Measurements from ENCODE around the gene HOXA7.

HOXA7 gene

DNA sequence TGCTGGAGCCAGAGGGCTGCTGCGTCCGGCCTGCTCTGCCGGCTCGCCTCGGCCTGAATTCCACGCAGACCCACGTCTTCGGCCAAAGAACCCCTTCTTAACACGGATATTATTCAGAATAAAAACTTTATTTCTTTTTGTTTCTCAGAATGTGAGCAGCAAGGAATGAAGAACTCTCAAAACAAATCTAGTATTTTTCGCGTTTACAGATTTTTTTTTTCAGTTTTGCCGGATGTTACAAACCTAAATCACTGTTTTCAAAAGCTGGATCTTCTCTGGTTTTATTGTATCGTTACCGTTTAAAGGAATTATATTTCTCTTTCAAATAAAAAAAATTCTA, 49.6 kb downstream of the HOXA7 start:
- TF ChIP-seq, protein P1, sequence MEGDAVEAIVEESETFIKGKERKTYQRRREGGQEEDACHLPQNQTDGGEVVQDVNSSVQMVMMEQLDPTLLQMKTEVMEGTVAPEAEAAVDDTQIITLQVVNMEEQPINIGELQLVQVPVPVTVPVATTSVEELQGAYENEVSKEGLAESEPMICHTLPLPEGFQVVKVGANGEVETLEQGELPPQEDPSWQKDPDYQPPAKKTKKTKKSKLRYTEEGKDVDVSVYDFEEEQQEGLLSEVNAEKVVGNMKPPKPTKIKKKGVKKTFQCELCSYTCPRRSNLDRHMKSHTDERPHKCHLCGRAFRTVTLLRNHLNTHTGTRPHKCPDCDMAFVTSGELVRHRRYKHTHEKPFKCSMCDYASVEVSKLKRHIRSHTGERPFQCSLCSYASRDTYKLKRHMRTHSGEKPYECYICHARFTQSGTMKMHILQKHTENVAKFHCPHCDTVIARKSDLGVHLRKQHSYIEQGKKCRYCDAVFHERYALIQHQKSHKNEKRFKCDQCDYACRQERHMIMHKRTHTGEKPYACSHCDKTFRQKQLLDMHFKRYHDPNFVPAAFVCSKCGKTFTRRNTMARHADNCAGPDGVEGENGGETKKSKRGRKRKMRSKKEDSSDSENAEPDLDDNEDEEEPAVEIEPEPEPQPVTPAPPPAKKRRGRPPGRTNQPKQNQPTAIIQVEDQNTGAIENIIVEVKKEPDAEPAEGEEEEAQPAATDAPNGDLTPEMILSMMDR (IDR thresholded peaks at IDR 0.05; ENCODE audit: insufficient read depth, low read depth, low read length, missing control alignments), result no peak
- H3K4me3 ChIP-seq (ENCODE audit: low read length), result no peak overlapping the region
- no peak for DNase-seq (ENCODE audit: low read depth)

DNA sequence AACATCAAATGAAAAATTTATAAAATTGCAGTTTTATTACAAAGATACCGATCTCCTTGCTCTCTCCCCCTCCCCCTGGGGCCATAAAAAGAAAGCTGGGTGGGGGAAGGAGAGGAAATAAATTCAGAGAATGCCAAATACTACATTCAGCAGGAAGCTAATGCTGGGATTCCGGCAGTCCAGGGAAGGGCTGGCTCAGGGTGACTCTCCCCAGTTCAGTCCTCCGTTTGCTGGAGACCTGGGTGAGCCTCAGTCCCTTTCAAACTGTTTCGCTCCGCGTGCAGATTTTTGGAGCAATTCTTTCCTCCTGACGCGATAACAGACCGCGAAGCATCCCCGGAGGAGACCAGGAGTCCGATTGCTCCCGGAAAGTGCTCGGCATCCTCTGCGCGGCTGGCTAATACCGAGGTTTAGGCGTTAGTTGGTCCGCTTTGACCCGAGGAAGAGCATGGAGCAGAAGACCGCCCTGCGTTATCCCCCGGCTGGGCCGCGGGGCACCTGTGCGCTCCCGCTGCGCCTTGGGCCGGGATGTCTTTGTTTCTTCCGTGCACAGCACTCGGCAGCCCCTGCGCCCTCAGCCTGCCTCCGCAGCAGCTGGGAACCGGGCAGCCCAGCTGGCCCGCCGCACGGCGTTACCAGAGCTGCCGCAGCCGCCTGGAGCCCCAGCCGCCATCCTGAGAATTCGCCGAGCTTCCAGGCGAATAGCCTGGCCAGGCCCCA, 50.1 kb downstream of the HOXA7 start:
- no peak overlapping the region for H3K4me3 ChIP-seq (ENCODE audit: low read length)

DNA sequence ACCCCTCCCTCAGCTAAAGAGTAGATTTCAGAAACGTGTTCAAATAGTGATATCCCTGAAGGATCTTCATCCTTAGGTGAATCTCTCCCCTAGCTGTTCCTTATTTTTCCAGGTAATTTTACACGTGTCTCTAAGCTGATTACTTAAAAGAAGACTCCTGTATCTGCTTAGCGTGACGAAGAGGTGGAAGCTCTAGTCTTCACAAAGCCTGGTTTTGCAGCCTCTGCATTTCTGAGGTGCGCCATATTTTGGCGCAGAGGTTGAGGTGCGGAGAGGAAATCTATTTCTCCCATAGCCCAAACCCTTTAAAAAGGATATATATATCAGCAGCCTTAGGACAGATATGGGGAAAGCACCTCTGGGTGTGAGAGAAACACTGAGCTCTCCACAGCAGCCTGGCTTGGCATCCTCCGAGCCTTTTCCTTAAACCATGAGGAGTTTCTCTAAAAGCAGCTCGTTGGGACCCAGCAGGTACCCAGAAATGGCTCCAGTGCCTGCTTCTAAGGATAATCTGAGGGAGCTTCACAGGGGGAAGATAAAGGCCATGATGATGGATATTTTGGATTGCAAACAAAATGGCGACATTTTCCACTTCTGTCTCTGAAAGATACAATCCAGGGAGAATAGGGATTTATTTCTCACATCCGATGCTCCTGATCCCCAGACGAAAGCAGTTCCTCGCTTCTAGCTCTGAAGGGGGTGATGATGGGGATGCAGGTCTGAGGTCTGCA, 51.0 kb downstream of the HOXA7 start:
- TF ChIP-seq, protein P1 (IDR thresholded peaks at IDR 0.05; ENCODE audit: insufficient read depth, low read depth, low read length, missing control alignments), result no peak
- DNase-seq (ENCODE audit: low read depth), result no peak
- no peak overlapping the region for H3K4me3 ChIP-seq (ENCODE audit: low read length)

More for the DNA sequence above, 50.1 kb downstream of the HOXA7 start:
- TF ChIP-seq, protein P1 (IDR thresholded peaks at IDR 0.05; ENCODE audit: insufficient read depth, low read depth, low read length, missing control alignments), result no peak
- DNase-seq (ENCODE audit: low read depth), result no peak

DNA sequence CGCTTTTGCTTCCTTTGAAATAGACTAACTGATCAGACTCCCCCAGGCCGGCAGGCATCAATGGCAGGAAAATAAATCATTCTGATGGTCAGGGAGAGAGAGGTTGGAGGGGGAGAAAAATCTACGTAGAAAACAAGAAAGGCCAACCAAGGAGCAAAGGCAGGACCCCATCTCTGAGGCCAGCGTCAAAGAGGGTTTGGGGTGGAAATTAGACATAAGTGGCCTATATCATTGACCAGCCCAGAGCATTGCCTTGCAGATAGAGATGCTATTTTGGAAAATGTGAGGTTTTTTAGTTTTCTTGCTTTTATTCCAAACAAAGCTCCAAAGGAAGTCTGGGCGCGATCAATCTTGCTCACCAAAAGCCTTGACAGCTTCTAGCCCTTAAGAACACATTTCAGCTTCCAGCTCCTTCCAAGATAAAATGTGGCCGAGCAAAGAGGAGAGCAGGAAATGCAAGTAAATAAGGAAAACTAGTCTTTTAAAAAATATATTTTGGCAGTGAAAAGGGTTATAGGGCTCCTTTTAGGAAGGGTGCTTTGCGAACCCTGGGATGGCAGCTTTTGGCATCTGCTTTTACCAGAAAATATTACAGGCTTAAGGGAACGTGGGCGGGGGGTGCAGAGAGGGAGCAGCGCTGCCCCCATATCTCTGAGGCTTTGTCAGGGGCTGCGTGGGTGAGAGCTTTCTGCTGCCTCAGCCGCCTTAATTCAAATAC, 52.0 kb downstream of the HOXA7 start:
- DNase-seq (ENCODE audit: low read depth), result no peak
- TF ChIP-seq, protein P1 (IDR thresholded peaks at IDR 0.05; ENCODE audit: insufficient read depth, low read depth, low read length, missing control alignments), result no peak
- no peak overlapping the region for H3K4me3 ChIP-seq (ENCODE audit: low read length)

All from epithelial cell of esophagus (primary cell).